Hepatocyte (in vitro differentiated cells): ENCODE results near the gene SMIM38.

ENCODE experiments used
- CTCF ChIP-seq: fragments of 200-600 bp; sonication (generic); IDR thresholded peaks from 2 replicates; pipeline ENCODE4 v1.5.1; 2016; ENCODE audit warnings: antibody characterized with exemption, mild to moderate bottlenecking; ENCODE audit not compliant: poor library complexity
- EZH2 ChIP-seq: fragments of 200-600 bp; sonication (generic); IDR thresholded peaks from 2 replicates; pipeline ENCODE4 v1.6.1; 2016; ENCODE audit warnings: antibody characterized with exemption, mild to moderate bottlenecking, borderline replicate concordance
- EZH2phosphoT487 ChIP-seq: fragments of 200-600 bp; sonication (generic); IDR thresholded peaks from one replicate; pipeline ENCODE4 v1.6.1; 2018; ENCODE audit warnings: antibody characterized with exemption, mild to moderate bottlenecking, low read depth, moderate library complexity; ENCODE audit not compliant: unreplicated experiment, severe bottlenecking

GRCh38 chr11:69115586-69116560 lies 39.9 kb upstream of the SMIM38 start:
- TF ChIP-seq CTCF = no peak
- TF ChIP-seq EZH2phosphoT487 = no peak
- TF ChIP-seq EZH2 = no peak
